Thoracic aorta (tissue), 2 donors: ENCODE measurements around the gene RALGPS2. TPM values are rescaled to one million over a fixed set of nuclear protein-coding genes. Genes with fewer than 3 reads are reported as not detected.

Experiments used
- ATAC-seq: fragments of 150-250 bp; one replicate; pipeline ENCODE4 v1.8.0; 2017; ENCODE audit warnings: low read depth; ENCODE audit not compliant: insufficient number of reproducible peaks, low FRiP score
- DNase-seq: peaks from one replicate; pipeline ENCODE4 v3.0.0-alpha.2; 2020; ENCODE audit warnings: low spot score
- H3K27ac ChIP-seq, 2 donors: fragments of 200-600 bp; sonication (generic); 1 replicate in 1 of 2; 2 replicates in 1 of 2; pipeline ENCODE4 v1.5.1; 2016; ENCODE audit warnings: mild to moderate bottlenecking in 2 of 2, moderate library complexity in 2 of 2
- H3K27me3 ChIP-seq: fragments of 200-600 bp; sonication (generic); replicated peaks from 2 replicates; pipeline ENCODE4 v1.6.0; 2016; ENCODE audit warnings: mild to moderate bottlenecking; ENCODE audit not compliant: insufficient read depth
- H3K36me3 ChIP-seq: fragments of 200-600 bp; sonication (generic); one replicate; pipeline ENCODE4 v1.5.1; 2016
- H3K4me1 ChIP-seq, 2 donors: fragments of 200-600 bp; sonication (generic); 1 replicate in 1 of 2; 2 replicates in 1 of 2; pipeline versions ENCODE4 v1.5.1 to v1.6.0; 2016; ENCODE audit warnings: low read depth in 2 of 2, mild to moderate bottlenecking in 1 of 2; ENCODE audit not compliant: control insufficient read depth in 1 of 2
- H3K4me3 ChIP-seq: fragments of 200-600 bp; sonication (generic); 2 replicates; pipeline ENCODE4 v1.5.1; 2016; ENCODE audit warnings: mild to moderate bottlenecking
- H3K9me3 ChIP-seq: fragments of 200-600 bp; sonication (generic); 2 replicates; pipeline ENCODE4 v1.5.1; 2016
- total RNA-seq, 2 donors: library from RNA; depleted of rRNA; stranded (reverse); fragments of >200 nt; gene quantifications; one replicate each; pipeline versions ENCODE4 v1.1.0 to v1.2.3, GENCODE V29; 2016
- TF ChIP-seq, protein P1 (sequence below): fragments of 200-600 bp; sonication (generic); IDR thresholded peaks from one replicate; pipeline ENCODE4 v1.5.1; 2019; ENCODE audit warnings: antibody characterized with exemption

Gene RALGPS2
- total RNA-seq, 2 donors from 2014 or later: 4.9 to 9.5 TPM

DNA sequence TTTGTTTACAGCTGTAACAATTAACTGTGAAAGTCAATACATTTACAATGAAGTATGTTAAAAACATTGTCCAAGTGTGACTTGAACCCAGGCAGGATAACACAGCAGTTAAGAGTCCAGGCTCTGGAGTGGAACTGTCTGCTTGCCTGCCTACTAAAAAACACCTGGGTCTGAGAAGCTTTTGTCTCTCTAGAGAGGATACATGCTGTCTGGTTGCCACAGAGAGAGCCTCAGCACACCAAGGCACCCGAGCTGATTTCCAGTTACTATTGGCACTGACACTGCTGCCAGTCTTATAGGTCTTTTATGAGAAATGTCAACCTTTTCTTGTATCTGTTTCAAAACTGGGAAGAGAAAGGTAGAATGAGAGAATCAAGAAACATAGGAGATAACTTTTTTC lies 20.2 kb upstream of the RALGPS2 start:
- DNase-seq (no peak), ATAC-seq (no peak)
- Histone ChIP-seq H3K27me3 (no peaks in the 10 kb centered on the region), H3K4me1 (no peaks in the 10 kb centered on the region), H3K9me3 (no peaks in the 10 kb centered on the region), H3K36me3 (no peaks in the 10 kb centered on the region), H3K27ac (no peak overlapping the region), H3K4me3 (no peak overlapping the region)
- TF ChIP-seq, protein P1, sequence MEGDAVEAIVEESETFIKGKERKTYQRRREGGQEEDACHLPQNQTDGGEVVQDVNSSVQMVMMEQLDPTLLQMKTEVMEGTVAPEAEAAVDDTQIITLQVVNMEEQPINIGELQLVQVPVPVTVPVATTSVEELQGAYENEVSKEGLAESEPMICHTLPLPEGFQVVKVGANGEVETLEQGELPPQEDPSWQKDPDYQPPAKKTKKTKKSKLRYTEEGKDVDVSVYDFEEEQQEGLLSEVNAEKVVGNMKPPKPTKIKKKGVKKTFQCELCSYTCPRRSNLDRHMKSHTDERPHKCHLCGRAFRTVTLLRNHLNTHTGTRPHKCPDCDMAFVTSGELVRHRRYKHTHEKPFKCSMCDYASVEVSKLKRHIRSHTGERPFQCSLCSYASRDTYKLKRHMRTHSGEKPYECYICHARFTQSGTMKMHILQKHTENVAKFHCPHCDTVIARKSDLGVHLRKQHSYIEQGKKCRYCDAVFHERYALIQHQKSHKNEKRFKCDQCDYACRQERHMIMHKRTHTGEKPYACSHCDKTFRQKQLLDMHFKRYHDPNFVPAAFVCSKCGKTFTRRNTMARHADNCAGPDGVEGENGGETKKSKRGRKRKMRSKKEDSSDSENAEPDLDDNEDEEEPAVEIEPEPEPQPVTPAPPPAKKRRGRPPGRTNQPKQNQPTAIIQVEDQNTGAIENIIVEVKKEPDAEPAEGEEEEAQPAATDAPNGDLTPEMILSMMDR: no peak

- Histone ChIP-seq H3K27me3 (no peaks in the 10 kb centered on the region), H3K36me3 (no peaks in the 10 kb centered on the region), H3K27ac (no peak overlapping the region), H3K9me3 (no peaks in the 10 kb centered on the region), H3K4me3 (no peak overlapping the region), H3K4me1 (no peaks in the 10 kb centered on the region)
- no peak for ATAC-seq
- DNase-seq: no peak
- TF ChIP-seq, protein P1: no peak
Observed at GRCh38 chr1:178706432-178706831, 18.6 kb upstream of the RALGPS2 start.

- Histone ChIP-seq H3K4me3 (no peak overlapping the region), H3K4me1 (no peaks in the 10 kb centered on the region), H3K27ac (no peak overlapping the region), H3K9me3 (no peaks in the 10 kb centered on the region), H3K27me3 (no peaks in the 10 kb centered on the region), H3K36me3 (no peaks in the 10 kb centered on the region)
- ATAC-seq (no peak), DNase-seq (no peak)
- TF ChIP-seq, protein P1: no peak
Observed at GRCh38 chr1:178713259-178713658, 11.8 kb upstream of the RALGPS2 start.

DNA sequence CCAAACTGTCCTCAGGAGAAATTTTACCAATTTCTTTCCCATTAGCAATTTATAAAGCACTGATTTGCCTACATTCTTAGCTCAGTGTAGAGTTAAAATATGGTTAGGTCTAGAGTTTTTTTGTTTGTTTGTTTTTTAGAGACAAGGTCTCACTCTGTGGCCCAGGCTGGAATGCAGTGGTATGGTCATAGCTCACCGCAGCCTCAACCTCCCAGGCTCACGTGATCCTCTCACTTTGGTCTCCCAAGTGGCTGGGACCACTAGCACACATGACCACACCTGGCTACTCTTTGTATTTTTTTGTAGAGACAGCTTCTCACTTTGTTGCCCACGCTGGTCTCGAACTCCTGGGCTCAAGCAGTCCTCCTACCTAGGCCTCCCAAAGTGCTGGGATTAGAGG lies 10.6 kb upstream of the RALGPS2 start:
- no peak for DNase-seq
- no peaks in the 10 kb centered on the region for H3K36me3 ChIP-seq
- no peaks in the 10 kb centered on the region for H3K9me3 ChIP-seq
- H3K27ac ChIP-seq: no peak overlapping the region
- H3K27me3 ChIP-seq: no peaks in the 10 kb centered on the region
- TF ChIP-seq, protein P1: no peak
- no peak for ATAC-seq
- no peaks in the 10 kb centered on the region for H3K4me1 ChIP-seq
- H3K4me3 ChIP-seq: no peak overlapping the region

DNA sequence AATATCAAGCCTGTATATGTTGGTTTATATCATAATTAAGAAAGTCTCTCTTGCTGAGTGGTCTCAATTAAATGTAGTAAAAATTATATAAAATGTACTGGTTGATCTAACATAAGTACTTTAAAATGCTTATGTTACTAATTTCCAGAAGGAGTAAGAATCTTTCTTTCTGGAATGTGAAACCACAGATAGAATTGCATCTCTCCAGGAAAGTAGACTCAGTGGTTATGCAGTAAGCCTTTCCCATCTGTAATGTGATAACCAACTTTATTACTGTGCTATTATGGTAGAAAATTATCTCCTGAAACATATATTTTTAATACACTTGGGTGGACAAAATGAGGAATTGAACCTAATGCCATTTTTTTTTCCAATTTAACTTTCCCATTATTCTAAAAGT lies 8.9 kb upstream of the RALGPS2 start:
- Histone ChIP-seq H3K27me3 (no peaks in the 10 kb centered on the region), H3K9me3 (no peaks in the 10 kb centered on the region), H3K27ac (no peak overlapping the region), H3K4me1 (no peaks in the 10 kb centered on the region), H3K4me3 (no peak overlapping the region), H3K36me3 (no peaks in the 10 kb centered on the region)
- TF ChIP-seq, protein P1: no peak
- ATAC-seq: no peak
- no peak for DNase-seq
